Activated CD4-positive, CD25-positive, alpha-beta regulatory T cell treated with anti-CD3 and anti-CD28 coated beads, Interleukin-2, amount 50 U/mL, for 24 hours (primary cell): ENCODE measurements around the gene PWWP2B.

Source experiments
- ATAC-seq, 2 donors: fragments of 150-1000 bp; cut with Tn5 transposase; one replicate each; pipeline ENCODE4 v1.10.0; 2021; ENCODE audit warnings: mild to moderate bottlenecking in 1 of 2, moderate library complexity in 1 of 2

Gene PWWP2B

GRCh38 chr10:132460691-132461090 is 63.7 kb downstream of the PWWP2B start:
- no peak for ATAC-seq

- ATAC-seq, result no peak
Measured at GRCh38 chr10:132461103-132461682, 64.2 kb downstream of the PWWP2B start.

DNA sequence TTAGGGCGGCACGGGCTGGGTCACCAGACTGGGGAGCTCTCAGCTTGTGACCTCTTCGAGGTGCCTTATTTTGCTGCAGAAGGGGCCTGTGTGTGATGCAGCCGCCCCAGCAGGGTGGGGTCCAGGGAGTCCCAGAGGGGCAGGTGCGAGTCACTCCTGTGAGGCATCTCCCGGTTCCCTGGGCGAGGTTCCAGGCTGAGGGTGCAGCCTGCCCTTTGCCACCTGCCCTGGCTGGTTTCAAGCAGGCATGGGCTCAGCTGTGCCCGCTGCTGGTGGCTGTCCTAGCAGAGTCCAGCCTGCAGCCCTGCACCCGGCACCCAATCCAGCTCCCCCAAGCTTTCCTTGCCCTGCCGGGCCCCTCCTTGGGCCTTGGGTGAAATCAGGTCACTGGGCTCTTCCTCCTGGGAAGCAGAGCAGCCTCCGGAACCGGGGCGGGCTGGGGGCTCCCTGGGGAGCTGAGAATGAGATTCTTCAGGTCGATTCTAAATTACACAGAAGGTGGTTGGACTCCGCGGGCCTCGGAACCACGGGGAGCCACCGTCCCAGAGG is 64.8 kb downstream of the PWWP2B start:
- ATAC-seq, result no peak

DNA sequence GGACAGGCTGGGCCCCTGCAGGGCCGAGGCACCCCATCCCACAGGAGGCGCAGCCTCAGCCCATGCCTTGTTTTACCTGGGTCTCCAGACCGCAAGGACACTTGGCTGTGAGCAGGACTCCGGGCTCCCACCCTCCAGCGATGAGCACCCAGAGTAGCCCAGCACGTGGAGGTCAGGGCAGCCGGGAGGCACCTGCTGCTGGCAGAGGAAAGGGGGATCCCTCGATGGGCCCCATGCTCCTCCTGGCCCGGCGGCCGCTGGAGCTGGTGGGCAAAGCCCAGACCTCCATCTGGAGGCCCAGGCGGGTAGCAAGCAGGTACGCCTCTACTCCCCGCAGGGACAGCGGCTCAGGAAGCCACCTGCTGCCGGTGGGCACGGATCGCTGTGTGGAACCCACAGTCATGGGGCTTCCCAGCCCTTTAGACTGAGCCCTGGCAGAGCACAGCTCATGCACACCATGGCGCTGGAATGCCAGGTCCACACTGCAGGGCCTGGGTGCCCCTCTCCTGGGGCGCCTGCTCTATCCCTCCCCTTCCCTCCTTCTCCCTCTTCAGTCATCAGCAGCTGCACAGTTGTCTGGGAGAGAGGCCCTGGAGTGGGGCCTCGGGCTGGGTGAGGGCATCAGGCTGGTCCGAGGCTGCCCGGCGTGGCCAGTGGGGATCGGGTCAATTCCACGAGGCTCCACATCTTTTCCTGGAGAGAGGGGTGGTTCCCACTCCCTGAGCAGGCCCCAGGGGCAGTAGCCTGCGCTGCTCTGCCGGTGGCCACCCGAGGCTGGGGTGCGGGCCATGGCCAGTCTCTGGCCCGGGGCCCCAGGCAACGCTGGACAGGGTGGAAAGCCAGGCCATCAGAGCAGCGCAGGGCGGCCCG is 65.7 kb downstream of the PWWP2B start:
- ATAC-seq, result no peak

GRCh38 chr10:132463333-132464255 is 66.6 kb downstream of the PWWP2B start:
- ATAC-seq, result no peak

DNA sequence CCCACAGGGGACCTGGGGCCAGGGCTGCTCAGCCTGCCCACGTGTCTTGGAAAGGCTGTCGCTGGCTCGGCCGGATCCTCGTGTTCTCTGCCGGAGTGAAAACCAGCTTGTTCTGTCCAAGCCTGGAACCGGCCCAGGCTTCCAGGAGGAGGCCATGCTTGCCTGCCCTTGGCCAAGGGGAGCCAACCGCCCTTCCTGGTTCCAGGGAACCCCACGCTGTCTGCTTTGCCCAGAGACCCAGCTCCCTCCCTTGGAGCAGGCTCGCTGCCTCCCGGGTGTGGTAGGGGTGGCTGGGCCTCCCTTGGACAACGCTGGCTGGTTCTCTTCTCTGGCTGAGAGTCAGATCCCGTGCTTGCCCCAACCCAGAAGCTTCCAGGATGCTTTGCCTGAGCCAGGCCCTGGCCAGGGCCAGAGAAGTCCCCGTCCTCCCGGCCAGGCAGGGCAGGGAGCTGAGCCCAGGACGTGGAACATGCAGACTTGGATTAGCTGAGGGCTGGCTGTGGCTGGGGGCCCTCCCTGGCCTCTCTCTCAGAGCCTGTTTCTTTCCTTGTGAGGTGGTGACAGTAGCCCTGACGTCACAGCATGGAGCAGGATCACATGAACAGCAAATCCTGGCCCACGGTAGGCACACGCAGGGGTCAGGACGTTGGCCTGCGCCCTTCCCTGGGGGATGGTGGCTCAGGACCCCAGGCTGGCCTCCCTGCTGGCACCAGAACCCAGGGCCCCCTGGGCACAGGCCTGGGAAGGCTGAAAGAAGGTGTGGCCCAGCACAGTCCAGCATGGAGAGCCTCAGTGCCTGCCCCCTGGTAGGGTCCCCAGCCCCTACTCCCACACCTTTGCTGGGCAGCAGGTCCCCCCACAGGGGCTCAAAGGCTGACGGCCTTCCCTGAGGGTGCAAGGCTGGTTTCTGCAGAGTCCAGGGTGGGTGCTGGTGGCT is 67.5 kb downstream of the PWWP2B start:
- ATAC-seq, result no peak

GRCh38 chr10:132465193-132465888 is 68.3 kb downstream of the PWWP2B start:
- no peak for ATAC-seq

GRCh38 chr10:132465889-132466519 is 69.0 kb downstream of the PWWP2B start:
- no peak for ATAC-seq

DNA sequence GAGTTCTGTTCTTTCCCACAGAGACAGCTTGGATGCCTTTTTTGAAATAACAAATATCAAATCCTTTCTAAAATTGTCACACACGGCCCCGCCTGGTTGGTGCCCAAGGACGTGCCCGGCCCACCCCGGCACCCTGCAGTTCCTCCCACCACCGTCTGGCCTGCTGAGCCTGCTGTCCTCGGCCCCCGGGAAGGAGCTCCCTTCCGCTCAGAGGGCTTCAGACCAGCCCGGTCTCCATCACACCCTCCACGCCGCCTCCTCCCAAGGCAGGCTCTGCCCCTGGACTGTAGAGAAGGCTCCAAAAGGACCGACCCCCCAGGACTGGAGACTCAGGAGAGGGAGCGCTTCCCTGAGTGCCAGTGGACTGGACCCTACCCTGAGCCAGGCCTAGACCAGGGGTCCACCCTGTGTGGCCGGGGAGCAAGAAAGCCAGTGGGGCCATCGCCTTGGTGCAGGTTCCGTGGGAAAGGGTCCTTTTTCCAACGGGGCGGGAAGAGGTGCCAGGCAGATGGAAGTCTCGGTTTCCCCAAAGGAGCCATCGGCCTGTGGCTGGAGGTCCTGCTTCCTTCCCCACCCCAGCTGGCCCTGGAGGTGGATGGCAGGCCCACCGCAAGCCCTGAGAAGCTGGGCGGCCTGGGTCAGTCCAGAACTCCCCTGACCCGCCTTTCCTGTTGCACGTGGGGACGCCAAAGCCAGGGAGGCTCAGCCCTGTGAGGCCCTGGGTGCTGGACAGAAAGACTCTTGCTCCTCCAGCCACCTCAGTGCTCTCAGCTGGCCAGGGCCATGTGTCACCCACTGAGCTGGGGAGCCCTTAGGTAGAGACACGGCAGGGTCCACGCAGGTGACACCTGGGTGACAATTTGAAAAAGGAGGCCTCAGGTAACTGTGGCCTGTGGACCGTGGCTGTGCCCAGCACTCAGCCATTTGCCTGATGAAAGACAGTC is 69.8 kb downstream of the PWWP2B start:
- no peak for ATAC-seq
